Common myeloid progenitor, CD34-positive (primary cell): ENCODE results near the gene ZNF319.

Source experiments
- CTCF ChIA-PET: fragments of 350-600 bp; sonication (Branson Sonifier 250); formaldehyde crosslinking; loops from one replicate; lab custom pipeline; 2021; ENCODE audit warnings: antibody characterized with exemption; lab: Charles Lee
- POLR2A ChIA-PET: fragments of 350-600 bp; sonication (Branson Sonifier 250); formaldehyde crosslinking; loops from one replicate; lab custom pipeline; 2021; ENCODE audit warnings: antibody characterized with exemption; lab: Charles Lee
- DNase-seq, 3 donors: peaks; one replicate each; pipeline versions ENCODE4 v3.0.0 to v3.0.0-alpha.2; 2013
- H3K27ac ChIP-seq, 2 experiments: 1 replicate in 1 of 2; 2 replicates in 1 of 2; pipeline ENCODE4 v1.7.0; 2013; ENCODE audit warnings: inconsistent platforms in 2 of 2, low read length in 2 of 2, mild to moderate bottlenecking in 2 of 2, low read depth in 1 of 2, moderate library complexity in 1 of 2; ENCODE audit not compliant: severe bottlenecking in 2 of 2, insufficient read depth in 1 of 2, poor library complexity in 1 of 2
- H3K27me3 ChIP-seq, 5 experiments: replicated peaks in 2 of 5; 1 replicate in 3 of 5; 2 replicates in 2 of 5; pipeline versions ENCODE4 v1.6.1 to v1.7.0; 2013; ENCODE audit warnings: low read length in 4 of 5, mild to moderate bottlenecking in 2 of 5, moderate library complexity in 2 of 5, inconsistent platforms in 1 of 5; ENCODE audit not compliant: insufficient read depth in 5 of 5, control insufficient read depth in 4 of 5
- H3K36me3 ChIP-seq, 4 experiments: 1 replicate in 2 of 4; 2 replicates in 2 of 4; pipeline versions ENCODE4 v1.6.1 to v1.7.0; 2013; ENCODE audit warnings: low read length in 3 of 4, control low read depth in 1 of 4, mild to moderate bottlenecking in 1 of 4; ENCODE audit not compliant: control insufficient read depth in 4 of 4, insufficient read depth in 4 of 4
- H3K4me1 ChIP-seq, 4 experiments: 1 replicate in 3 of 4; 2 replicates in 1 of 4; pipeline versions ENCODE4 v1.6.1 to v1.7.1; 2013; ENCODE audit warnings: low read length in 3 of 4, mild to moderate bottlenecking in 3 of 4, control low read depth in 1 of 4, inconsistent platforms in 1 of 4, moderate library complexity in 1 of 4; ENCODE audit not compliant: control insufficient read depth in 4 of 4, insufficient read depth in 4 of 4; ENCODE audit errors: control extremely low read depth in 1 of 4
- H3K4me3 ChIP-seq, 7 experiments: 1 replicate in 4 of 7; 2 replicates in 3 of 7; pipeline versions ENCODE4 v1.5.1 to v1.7.0; 2013; ENCODE audit warnings: mild to moderate bottlenecking in 7 of 7, low read length in 6 of 7, moderate library complexity in 6 of 7, inconsistent platforms in 2 of 7, low read depth in 2 of 7, control low read depth in 1 of 7; ENCODE audit not compliant: insufficient read depth in 4 of 7, control insufficient read depth in 1 of 7; ENCODE audit errors: extremely low read depth in 1 of 7
- H3K9me3 ChIP-seq, 5 experiments: 1 replicate in 4 of 5; 2 replicates in 1 of 5; pipeline versions ENCODE4 v1.6.1 to v1.7.1; 2013; ENCODE audit warnings: low read length in 4 of 5, mild to moderate bottlenecking in 2 of 5, inconsistent platforms in 1 of 5, low read depth in 1 of 5, moderate library complexity in 1 of 5; ENCODE audit not compliant: control insufficient read depth in 4 of 5, insufficient read depth in 2 of 5; ENCODE audit errors: control extremely low read depth in 1 of 5
- WGBS: methylation state at CpG from one replicate; pipeline ENCODE4 v1.1.5; 2013; ENCODE audit not compliant: insufficient coverage; 5-methylcytosine and 5-hydroxymethylcytosine counted together

Gene ZNF319

DNA sequence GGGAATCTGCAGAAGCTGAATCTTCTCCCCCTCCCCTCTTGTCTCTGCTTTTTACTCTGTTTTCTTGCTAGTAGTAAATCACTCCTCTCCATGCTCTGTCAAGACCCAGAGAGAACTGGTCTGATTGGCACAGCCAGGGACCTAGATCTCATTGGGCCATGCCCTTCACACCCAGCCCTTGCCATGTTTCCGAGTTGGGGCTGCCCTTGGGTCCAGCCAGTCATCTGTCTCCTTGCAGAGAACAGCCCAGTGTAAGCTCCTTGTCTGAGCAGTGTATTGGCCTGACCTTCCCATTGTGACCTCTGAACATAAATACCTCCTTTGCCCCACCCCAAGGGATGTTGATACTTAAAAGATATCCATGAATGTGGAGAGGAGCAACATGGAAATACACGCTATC, 28.9 kb upstream of the ZNF319 start:
- H3K36me3 ChIP-seq, result no peaks in the 10 kb centered on the region
- DNase-seq, result no peak
- CTCF ChIA-PET, result interaction anchor here (0.9 to 4.1 kb wide), 3 partner anchors 14 to 92 kb away, joined by 3 to 22 read pairs (median 3); no protein-coding TSS in a partner anchor
- POLR2A ChIA-PET, result no interaction called here
- peaks cover 0 to 37% (median 12%) of the 10 kb centered on the region in 5 experiments for H3K27me3 ChIP-seq
- peaks cover 0 to 34% (median 33%) of the 10 kb centered on the region in 4 experiments for H3K4me1 ChIP-seq
- WGBS, result 90% methylated on average over 1 of the region's 2 CpGs
- H3K4me3 ChIP-seq, result no peak overlapping the region
- H3K27ac ChIP-seq, result no peak overlapping the region
- no peaks in the 10 kb centered on the region for H3K9me3 ChIP-seq

DNA sequence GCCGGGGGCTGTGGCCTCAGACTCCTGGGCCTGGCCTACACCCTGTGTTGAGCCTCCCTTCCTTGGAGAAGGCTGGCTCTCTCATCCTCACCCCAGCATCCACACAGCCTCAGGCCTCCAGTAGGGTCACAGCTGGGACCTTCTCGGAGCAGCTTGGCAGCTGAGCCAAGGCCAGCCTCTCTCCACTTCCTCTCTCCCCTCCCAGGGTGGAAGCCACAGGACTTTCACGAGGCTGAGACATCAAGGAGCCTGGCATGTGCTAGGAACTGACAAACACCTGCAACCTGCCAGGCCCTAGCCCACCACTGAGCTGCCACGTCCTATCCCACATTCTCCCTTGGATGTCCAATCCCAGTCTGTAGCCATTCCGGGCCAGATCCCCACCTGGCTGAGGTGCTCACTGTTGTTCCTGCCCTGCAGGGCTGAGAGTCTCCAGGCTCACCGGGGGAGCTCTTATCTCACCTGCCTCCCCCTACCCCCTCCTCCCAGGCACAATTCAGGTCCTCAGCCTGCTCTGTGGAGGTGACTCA, 28.1 kb upstream of the ZNF319 start:
- H3K27me3 ChIP-seq, result peaks cover 0 to 41% (median 12%) of the 10 kb centered on the region in 5 experiments
- CTCF ChIA-PET, result interaction anchor here (0.5 to 4.1 kb wide), 5 partner anchors 13 to 93 kb away, joined by 3 to 22 read pairs (median 3); no protein-coding TSS in a partner anchor
- DNase-seq, result peak in 1 of 3 donors; percentile 32
- no peak overlapping the region for H3K27ac ChIP-seq
- H3K4me3 ChIP-seq, result no peak overlapping the region
- POLR2A ChIA-PET, result interaction anchor here (0.7 kb wide), 1 partner anchor 349 kb away, joined by 3 read pairs; no protein-coding TSS in a partner anchor
- no peaks in the 10 kb centered on the region for H3K36me3 ChIP-seq
- peaks cover 0 to 35% (median 33%) of the 10 kb centered on the region in 4 experiments for H3K4me1 ChIP-seq
- WGBS, result 73% methylated on average over 5 of the region's 6 CpGs
- no peaks in the 10 kb centered on the region for H3K9me3 ChIP-seq

DNA sequence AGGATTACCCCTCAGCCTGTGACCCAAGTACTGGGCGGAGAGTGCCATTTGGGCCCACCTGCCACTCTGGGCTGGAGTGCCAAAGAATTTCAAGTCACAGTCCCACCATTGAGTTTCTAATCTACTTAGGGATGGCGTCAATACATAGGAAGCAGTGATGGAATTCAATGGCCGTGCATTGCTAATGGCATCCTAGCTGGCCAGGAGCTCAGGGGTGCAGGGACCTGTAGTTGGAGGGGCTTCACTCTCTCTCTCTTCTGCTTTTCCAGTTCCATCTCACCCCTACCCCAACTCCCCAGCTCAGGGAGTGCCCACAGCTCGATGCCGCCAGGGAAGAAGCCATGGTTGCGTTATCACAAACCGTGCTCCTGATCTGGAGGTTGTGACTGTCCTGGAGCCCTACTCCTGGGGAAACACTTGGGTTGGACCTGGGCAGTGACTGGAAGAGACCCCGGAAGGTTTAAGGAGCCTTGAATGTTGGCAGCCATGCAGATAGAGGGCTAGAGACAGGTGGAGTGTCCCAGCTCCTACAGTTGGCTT, 27.5 kb upstream of the ZNF319 start:
- ChIA-PET POLR2A (no interaction called here), CTCF (interaction anchor here (0.5 to 4.1 kb wide), 7 partner anchors 12 to 102 kb away, joined by 3 to 22 read pairs (median 3); partner anchors contain the start of gene CFAP20)
- Histone ChIP-seq H3K4me1 (peaks cover 0 to 37% (median 34%) of the 10 kb centered on the region in 4 experiments), H3K27me3 (peaks cover 0 to 41% (median 12%) of the 10 kb centered on the region in 5 experiments), H3K27ac (no peak overlapping the region), H3K9me3 (no peaks in the 10 kb centered on the region), H3K4me3 (no peak overlapping the region), H3K36me3 (no peaks in the 10 kb centered on the region)
- WGBS, result 98% methylated on average over 6 of the region's 8 CpGs
- no peak for DNase-seq

DNA sequence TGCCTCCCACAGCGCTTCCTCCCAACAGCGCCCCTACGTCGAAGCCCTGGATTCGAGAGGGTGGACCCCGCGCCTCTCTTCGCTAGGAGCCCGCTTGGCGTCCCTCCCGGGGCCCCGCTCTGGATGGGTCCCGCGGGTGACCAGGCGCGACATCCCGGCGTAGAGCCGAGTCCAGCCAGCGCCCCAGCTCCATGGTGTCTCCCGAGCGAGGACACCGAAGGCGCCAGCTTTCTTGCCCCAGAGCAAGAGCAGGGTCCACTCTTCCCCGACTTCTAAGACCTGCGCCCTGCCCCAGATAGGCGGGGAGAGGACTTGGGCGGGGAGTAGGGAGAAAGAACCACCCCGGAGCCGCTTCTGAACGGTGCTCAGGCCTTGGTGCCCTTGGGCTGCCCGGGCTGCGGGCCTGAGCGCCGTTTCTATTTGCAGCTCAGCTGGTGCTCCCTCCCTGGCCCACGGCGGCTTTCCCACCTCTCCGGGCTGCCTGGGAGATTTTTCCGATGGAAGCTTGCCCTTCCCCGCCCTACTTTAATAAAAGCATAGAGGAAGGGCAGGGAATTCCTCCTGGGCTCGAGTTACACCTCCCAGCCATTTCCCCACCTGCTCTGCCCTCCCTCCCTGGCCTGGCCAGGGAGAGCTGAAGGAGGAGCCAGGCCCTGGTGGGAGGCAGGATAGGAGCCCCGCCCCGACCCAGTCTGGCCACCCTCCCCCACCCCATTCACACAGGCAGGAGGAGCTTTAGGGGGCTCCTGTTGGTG, 26.9 kb upstream of the ZNF319 start:
- H3K36me3 ChIP-seq, result no peaks in the 10 kb centered on the region
- POLR2A ChIA-PET, result no interaction called here
- peaks cover 0 to 41% (median 12%) of the 10 kb centered on the region in 5 experiments for H3K27me3 ChIP-seq
- CTCF ChIA-PET, result interaction anchor here (0.7 to 4.1 kb wide), 6 partner anchors 21 to 102 kb away, joined by 3 to 22 read pairs (median 3); partner anchors contain the start of gene CFAP20
- H3K27ac ChIP-seq, result no peak overlapping the region
- peaks cover 0 to 43% (median 37%) of the 10 kb centered on the region in 4 experiments for H3K4me1 ChIP-seq
- 20% methylated on average over 37 of the region's 43 CpGs for WGBS
- DNase-seq, result no peak
- no peaks in the 10 kb centered on the region for H3K9me3 ChIP-seq
- peak overlapping the region in 5 of 7 experiments; percentile 28 to 80 (median 71) for H3K4me3 ChIP-seq

DNA sequence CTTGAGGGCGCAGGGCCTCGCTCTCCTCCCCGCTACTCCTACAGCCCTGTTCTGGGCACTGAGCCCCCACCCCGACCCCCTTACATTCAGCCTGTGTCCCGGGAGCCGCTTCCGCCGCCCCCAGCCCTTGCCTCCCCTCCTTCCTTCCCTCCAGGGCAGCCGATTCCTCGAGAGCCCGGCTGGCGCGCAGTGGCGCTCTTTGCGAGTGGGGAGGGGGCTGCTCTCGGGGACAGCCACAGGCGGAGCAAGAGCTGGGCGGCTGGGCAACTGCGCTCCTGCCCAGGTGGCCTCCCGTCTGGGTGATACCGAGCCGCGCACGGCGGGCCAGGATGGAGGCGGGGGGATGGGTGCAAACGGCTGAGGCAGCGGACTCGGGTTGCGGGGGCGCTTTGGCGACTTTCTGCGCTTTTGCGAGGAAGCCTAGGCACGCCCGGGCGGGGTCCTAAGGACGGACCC, 26.3 kb upstream of the ZNF319 start:
- H3K4me1 ChIP-seq, result peaks cover 0 to 43% (median 37%) of the 10 kb centered on the region in 4 experiments
- no peaks in the 10 kb centered on the region for H3K9me3 ChIP-seq
- WGBS, result under 1% methylated on average over 37 of the region's 38 CpGs
- peak overlapping the region; percentile 47 to 80 (median 71) for H3K4me3 ChIP-seq
- no peak overlapping the region for H3K27ac ChIP-seq
- no peaks in the 10 kb centered on the region for H3K36me3 ChIP-seq
- peaks cover 0 to 41% (median 12%) of the 10 kb centered on the region in 5 experiments for H3K27me3 ChIP-seq
- ChIA-PET POLR2A (no interaction called here), CTCF (interaction anchor here (1.6 to 4.2 kb wide), 3 partner anchors 90 to 100 kb away, joined by 3 to 22 read pairs (median 20); no protein-coding TSS in a partner anchor)
- DNase-seq, result no peak

DNA sequence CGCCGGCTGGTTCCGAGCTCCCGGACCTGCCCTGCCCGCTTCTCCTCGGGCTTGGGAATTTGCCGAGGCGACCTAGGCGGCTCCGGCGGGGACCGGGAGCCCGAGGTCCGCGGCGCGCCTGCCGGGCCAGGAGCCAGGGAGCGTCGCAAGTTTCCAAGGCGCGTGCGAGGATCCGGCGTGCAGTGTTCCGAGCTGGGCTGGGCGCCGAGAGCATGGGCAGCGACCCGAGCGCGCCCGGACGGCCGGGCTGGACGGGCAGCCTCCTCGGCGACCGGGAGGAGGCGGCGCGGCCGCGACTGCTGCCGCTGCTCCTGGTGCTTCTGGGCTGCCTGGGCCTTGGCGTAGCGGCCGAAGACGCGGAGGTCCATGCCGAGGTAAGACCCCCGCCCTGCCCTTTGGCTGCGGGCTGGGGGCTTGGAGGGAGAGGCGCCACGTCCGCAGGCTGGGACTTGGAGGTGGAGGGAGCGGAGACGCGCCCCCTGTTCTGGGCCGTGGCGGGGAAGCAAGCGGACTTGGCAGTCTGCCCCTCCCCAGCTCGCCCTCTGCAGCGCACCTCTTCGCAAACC, 25.8 kb upstream of the ZNF319 start:
- Histone ChIP-seq H3K4me1 (peaks cover 0 to 43% (median 34%) of the 10 kb centered on the region in 4 experiments), H3K27ac (no peak overlapping the region), H3K9me3 (no peaks in the 10 kb centered on the region), H3K36me3 (no peaks in the 10 kb centered on the region), H3K4me3 (peak overlapping the region; percentile 47 to 80 (median 71)), H3K27me3 (peaks cover 0 to 41% (median 12%) of the 10 kb centered on the region in 5 experiments)
- peak; percentile 31 to 71 (median 56) for DNase-seq
- ChIA-PET POLR2A (interaction anchor here (1.2 kb wide), 1 partner anchor 101 kb away, joined by 3 read pairs; no protein-coding TSS in a partner anchor), CTCF (interaction anchor here (0.8 to 4.2 kb wide), 5 partner anchors 71 to 101 kb away, joined by 3 to 22 read pairs (median 4); no protein-coding TSS in a partner anchor)
- 0% methylated on average over 65 of the region's 65 CpGs for WGBS
